GM12801 (cell line): Measurements from ENCODE around the gene CADM1.

Experiments used
- CTCF ChIP-seq: IDR thresholded peaks from one replicate; pipeline ENCODE4 v1.5.1; 2011; ENCODE audit warnings: control low read depth; ENCODE audit not compliant: insufficient read length; ENCODE audit errors: extremely low read depth

CADM1 gene

GRCh38 chr11:115334932-115335788, 169.1 kb downstream of the CADM1 start:
- no peak for TF ChIP-seq CTCF

GRCh38 chr11:115333949-115334348, 170.3 kb downstream of the CADM1 start:
- no peak for TF ChIP-seq CTCF

- TF ChIP-seq CTCF: no peak
These were observed 171.1 kb downstream of the CADM1 start for GRCh38 chr11:115333121-115333520.

- no peak for TF ChIP-seq CTCF
These were observed 173.3 kb downstream of the CADM1 start for GRCh38 chr11:115330684-115331482.

GRCh38 chr11:115326526-115326925, 177.7 kb downstream of the CADM1 start:
- no peak for TF ChIP-seq CTCF

GRCh38 chr11:115325523-115325922, 178.7 kb downstream of the CADM1 start:
- TF ChIP-seq CTCF: no peak

- no peak for TF ChIP-seq CTCF
These were observed 179.4 kb downstream of the CADM1 start for GRCh38 chr11:115324581-115325432.
